Ovary (tissue), 9 donors: ENCODE results near the gene CRIM1. TPM values are rescaled to one million over a fixed set of nuclear protein-coding genes. Genes with fewer than 3 reads are reported as not detected.

Source experiments
- DNase-seq, 5 donors: peaks; one replicate each; pipeline ENCODE4 v3.0.0-alpha.2; 2019 to 2020
- H3K27ac ChIP-seq, 2 donors: fragments of 200-600 bp; one replicate each; pipeline versions ENCODE4 v1.5.1 to v1.8.0; 2019 to 2022
- H3K27me3 ChIP-seq: fragments of 200-600 bp; one replicate; pipeline ENCODE4 v1.8.0; 2022
- H3K36me3 ChIP-seq: fragments of 200-600 bp; sonication (generic); one replicate; pipeline ENCODE4 v1.5.1; 2019
- H3K4me1 ChIP-seq: one replicate; pipeline ENCODE4 v1.8.1; 2013; ENCODE audit warnings: mild to moderate bottlenecking, moderate library complexity; ENCODE audit not compliant: insufficient read depth
- H3K4me3 ChIP-seq: fragments of 200-600 bp; sonication (generic); one replicate; pipeline ENCODE4 v1.5.1; 2017
- H3K9me3 ChIP-seq, 2 donors: fragments of 200-600 bp in 1 of 2; sonication (generic) in 1 of 2; one replicate each; pipeline versions ENCODE4 v1.5.1 to v1.8.1; 2013 to 2019; ENCODE audit warnings: mild to moderate bottlenecking in 1 of 2, moderate library complexity in 1 of 2
- EP300 ChIP-seq: sonication (generic); formaldehyde crosslinking; IDR thresholded peaks from one replicate; pipeline ENCODE4 v1.6.1; 2017; ENCODE audit warnings: antibody characterized with exemption
- POLR2A ChIP-seq: fragments of 450-650 bp; IDR thresholded peaks from one replicate; pipeline ENCODE4 v1.6.1; 2017; ENCODE audit warnings: antibody characterized with exemption, mild to moderate bottlenecking, moderate library complexity
- WGBS, 3 donors: extraction: QIAGEN DNeasy Blood & Tissue Kit in 1 of 3; methylation state at CpG; one replicate each; pipeline versions ENCODE4 v1.1.5 to v1.1.7; 2013 to 2017; 5-methylcytosine and 5-hydroxymethylcytosine counted together
- intact Hi-C, 4 donors: fragments of 100-400 bp; cut with DNase I; formaldehyde crosslinking; loops; one replicate each; pipeline versions ENCODE4 v1.11.0 to v1.15.1; 2022 to 2023
- polyA plus RNA-seq, 2 donors: library from polyadenylated mRNA; stranded (reverse); fragments of 200-250 nt in 1 of 2; fragments of 350-450 nt in 1 of 2; fragmentation: Illumina TruSeq in 1 of 2; extraction: RNeasy Lipid Tissue Mini Kit (QIAGEN cat#74804) in 1 of 2; gene quantifications; one replicate each; pipeline ENCODE4 v1.2.3, GENCODE V29; 2013 to 2014
- total RNA-seq, 7 donors: library from RNA; depleted of rRNA in 2 of 7; stranded (reverse); fragments of >200 nt in 2 of 7; fragmentation: NEBNext Ultra II Directional in 3 of 7; extraction: Animal tissue kit (Norgen Biotek cat#: 25700) in 3 of 7; gene quantifications; one replicate each; pipeline versions ENCODE4 v1.1.0 to v1.2.4, GENCODE V29; 2016 to 2023
- TF ChIP-seq, protein P1 (sequence below), 3 donors: fragments of 450-650 bp in 2 of 3; fragments of 200-600 bp in 1 of 3; IDR thresholded peaks; one replicate each; pipeline versions ENCODE4 v1.5.1 to v1.8.0; 2016 to 2022; ENCODE audit warnings: antibody characterized with exemption in 3 of 3, mild to moderate bottlenecking in 1 of 3
- donor health status: DM: no; HTN: no; CAD: no; lungs with moderate emphysema.
- donor health status: DM: no; HTN: no; CAD: no.
- donor health status: Bipolar disorder and iron deficiency.
- donor health status: DM: yes; HTN: yes; CAD: no.
- donor health status: DM: no; HTN: no; CAD: no.
- donor health status: DM: yes; HTN: yes; CAD: no.

The CRIM1 gene
- total and polyA plus RNA-seq, 9 donors = 38.4 to 134 (median 65.0) TPM

DNA sequence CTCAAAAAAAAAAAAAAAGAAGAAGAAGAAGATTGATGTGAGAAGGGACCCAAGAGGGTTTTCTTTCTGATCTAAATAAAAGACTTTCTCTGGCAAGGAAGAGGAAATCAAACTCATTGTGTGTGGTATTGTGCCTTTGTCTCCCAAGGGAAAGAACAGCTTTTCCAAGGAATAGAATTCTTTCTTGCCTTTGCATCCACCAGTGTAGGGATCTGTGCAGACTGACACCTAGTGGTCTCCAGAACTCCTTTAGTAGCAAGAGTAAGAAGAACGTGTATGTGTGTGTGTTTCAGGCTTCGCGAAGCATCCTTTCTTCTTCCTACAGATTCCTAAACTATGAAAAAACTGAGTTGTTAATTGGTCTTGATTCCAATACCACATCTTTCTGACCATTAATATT, 33.5 kb upstream of the CRIM1 start:
- Histone ChIP-seq H3K27me3 (no peaks in the 10 kb centered on the region), H3K4me1 (no peaks in the 10 kb centered on the region), H3K4me3 (no peak overlapping the region), H3K9me3 (no peaks in the 10 kb centered on the region), H3K27ac (no peak overlapping the region), H3K36me3 (no peaks in the 10 kb centered on the region)
- no peak for DNase-seq
- 49 to 57% (median 56%) methylated on average over 3 of the region's 3 CpGs for WGBS, 3 donors
- no peak for TF ChIP-seq EP300
- no peak for TF ChIP-seq POLR2A
- TF ChIP-seq, protein P1, sequence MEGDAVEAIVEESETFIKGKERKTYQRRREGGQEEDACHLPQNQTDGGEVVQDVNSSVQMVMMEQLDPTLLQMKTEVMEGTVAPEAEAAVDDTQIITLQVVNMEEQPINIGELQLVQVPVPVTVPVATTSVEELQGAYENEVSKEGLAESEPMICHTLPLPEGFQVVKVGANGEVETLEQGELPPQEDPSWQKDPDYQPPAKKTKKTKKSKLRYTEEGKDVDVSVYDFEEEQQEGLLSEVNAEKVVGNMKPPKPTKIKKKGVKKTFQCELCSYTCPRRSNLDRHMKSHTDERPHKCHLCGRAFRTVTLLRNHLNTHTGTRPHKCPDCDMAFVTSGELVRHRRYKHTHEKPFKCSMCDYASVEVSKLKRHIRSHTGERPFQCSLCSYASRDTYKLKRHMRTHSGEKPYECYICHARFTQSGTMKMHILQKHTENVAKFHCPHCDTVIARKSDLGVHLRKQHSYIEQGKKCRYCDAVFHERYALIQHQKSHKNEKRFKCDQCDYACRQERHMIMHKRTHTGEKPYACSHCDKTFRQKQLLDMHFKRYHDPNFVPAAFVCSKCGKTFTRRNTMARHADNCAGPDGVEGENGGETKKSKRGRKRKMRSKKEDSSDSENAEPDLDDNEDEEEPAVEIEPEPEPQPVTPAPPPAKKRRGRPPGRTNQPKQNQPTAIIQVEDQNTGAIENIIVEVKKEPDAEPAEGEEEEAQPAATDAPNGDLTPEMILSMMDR (IDR thresholded peaks at IDR 0.05) = no peak
- intact Hi-C loops = no loop called here

DNA sequence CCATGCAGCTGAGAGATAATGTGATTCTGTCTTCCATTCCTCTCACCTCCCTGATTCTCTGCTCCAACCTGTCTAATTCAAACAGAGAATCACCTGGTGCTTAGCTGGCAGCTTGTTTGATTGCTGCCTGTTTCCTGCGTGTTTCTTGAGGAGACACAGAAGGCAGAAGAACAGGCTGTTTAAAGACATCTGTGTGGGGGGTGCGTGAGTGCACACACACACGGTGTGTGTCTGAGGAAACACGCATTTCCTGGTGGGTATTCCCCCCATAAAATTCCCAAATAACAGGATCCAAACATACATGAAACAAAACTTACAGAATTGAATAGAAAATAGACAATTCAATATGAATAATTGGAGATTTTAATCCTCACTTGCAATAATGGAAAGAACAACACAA, 29.3 kb upstream of the CRIM1 start:
- intact Hi-C loops = no loop called here
- no peaks in the 10 kb centered on the region for H3K27me3 ChIP-seq
- WGBS, 3 donors = 80 to 86% (median 83%) methylated on average over 4 of the region's 4 CpGs
- H3K4me3 ChIP-seq = no peak overlapping the region
- no peak overlapping the region for H3K27ac ChIP-seq
- no peak for DNase-seq
- H3K4me1 ChIP-seq = peaks cover 5% of the 10 kb centered on the region
- TF ChIP-seq POLR2A = no peak
- TF ChIP-seq EP300 = no peak
- TF ChIP-seq, protein P1 (IDR thresholded peaks at IDR 0.05) = no peak
- no peaks in the 10 kb centered on the region for H3K9me3 ChIP-seq
- no peaks in the 10 kb centered on the region for H3K36me3 ChIP-seq

DNA sequence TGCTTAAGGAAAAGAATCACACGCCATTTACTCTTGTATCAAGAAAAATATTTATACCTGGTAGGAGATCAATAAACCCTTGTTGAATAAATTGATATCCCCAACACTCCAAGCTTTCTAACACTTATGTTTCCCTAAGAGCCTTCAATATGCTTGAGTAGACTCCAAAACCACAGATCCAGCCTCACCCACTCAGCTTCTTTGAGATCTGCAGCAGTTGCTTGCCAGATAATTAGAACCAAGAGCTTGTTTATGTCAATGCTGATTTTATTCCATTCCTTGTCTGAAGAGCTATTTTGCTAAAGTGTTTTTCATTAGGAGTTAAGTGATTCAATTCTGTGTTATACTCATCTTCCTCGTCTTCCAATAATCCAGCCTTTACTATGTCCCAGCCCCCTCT, 26.3 kb upstream of the CRIM1 start:
- intact Hi-C loops = no loop called here
- no peak for DNase-seq
- H3K36me3 ChIP-seq = no peaks in the 10 kb centered on the region
- TF ChIP-seq EP300 (no peak), POLR2A (no peak)
- TF ChIP-seq, protein P1 (IDR thresholded peaks at IDR 0.05) = no peak
- no peak overlapping the region for H3K4me3 ChIP-seq
- no peaks in the 10 kb centered on the region for H3K27me3 ChIP-seq
- H3K27ac ChIP-seq = no peak overlapping the region
- H3K4me1 ChIP-seq = peaks cover 5% of the 10 kb centered on the region
- 51 to 77% (median 57%) methylated on average over 2 of the region's 2 CpGs for WGBS, 3 donors
- H3K9me3 ChIP-seq = no peaks in the 10 kb centered on the region

DNA sequence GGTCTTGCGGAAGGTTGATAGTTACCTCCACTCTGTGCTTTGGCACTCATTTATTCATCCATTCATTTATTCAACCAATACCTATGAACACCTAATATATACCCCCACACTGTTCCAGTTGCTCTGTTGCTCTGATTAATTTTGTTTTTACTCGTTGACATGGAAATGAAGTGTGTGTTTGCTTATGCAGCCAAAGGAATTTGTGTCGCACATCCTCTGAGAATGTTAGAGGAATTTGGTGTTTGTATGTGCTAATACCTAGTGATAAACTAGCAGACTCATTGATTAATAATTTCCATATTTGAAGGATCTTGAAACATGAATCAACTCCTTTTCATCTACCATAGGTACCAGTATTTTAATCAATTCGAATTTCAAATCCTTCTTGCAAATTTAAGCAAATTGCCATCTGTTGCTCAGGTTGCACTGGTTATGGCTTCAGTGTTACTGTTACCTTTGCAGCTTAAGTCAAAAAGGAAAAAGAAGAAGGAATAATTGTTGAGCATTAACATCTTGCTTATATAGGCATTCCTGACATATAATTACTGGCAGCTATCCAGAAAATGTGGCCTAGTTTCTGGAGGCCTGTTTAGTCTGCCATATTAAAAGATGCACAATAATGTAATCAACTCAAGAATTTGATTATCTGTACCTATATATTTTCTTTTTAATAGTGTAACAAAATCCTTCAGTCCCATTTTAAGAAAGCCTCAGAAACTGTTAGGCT, 25.7 kb upstream of the CRIM1 start:
- H3K4me1 ChIP-seq = peaks cover 5% of the 10 kb centered on the region
- intact Hi-C loops = no loop called here
- no peaks in the 10 kb centered on the region for H3K9me3 ChIP-seq
- no peak overlapping the region for H3K4me3 ChIP-seq
- no peaks in the 10 kb centered on the region for H3K27me3 ChIP-seq
- no peak overlapping the region for H3K27ac ChIP-seq
- DNase-seq = no peak
- no peak for TF ChIP-seq EP300
- TF ChIP-seq, protein P1 (IDR thresholded peaks at IDR 0.05) = no peak
- TF ChIP-seq POLR2A = no peak
- no peaks in the 10 kb centered on the region for H3K36me3 ChIP-seq
- WGBS, 3 donors = 67 to 71% (median 71%) methylated on average over 4 of the region's 4 CpGs
